NB4 (cell line): Measurements from ENCODE around the gene PDE9A.

Experiments used
- DNase-seq: peaks from one replicate; pipeline ENCODE4 v3.0.0; 2010; ENCODE audit warnings: low read depth
- H3K4me3 ChIP-seq: one replicate; pipeline ENCODE4 v1.5.1; 2011; ENCODE audit warnings: mild to moderate bottlenecking, low read depth, low read length, moderate library complexity
- MYC ChIP-seq: IDR thresholded peaks from 2 replicates; pipeline ENCODE4 v1.6.1; 2011; ENCODE audit warnings: low read depth, low read length
- POLR2A ChIP-seq: IDR thresholded peaks from 2 replicates; pipeline ENCODE4 v1.6.1; 2011; ENCODE audit warnings: mild to moderate bottlenecking; ENCODE audit not compliant: insufficient read length; ENCODE audit errors: extremely low read depth
- TF ChIP-seq, protein P1 (sequence below): IDR thresholded peaks from 2 replicates; pipeline ENCODE4 v1.6.1; 2011; ENCODE audit warnings: low read depth, low read length
- TF ChIP-seq, protein P2 (sequence below): IDR thresholded peaks from one replicate; pipeline ENCODE4 v1.5.1; 2012; ENCODE audit warnings: low read depth, low read length

Gene PDE9A

DNA sequence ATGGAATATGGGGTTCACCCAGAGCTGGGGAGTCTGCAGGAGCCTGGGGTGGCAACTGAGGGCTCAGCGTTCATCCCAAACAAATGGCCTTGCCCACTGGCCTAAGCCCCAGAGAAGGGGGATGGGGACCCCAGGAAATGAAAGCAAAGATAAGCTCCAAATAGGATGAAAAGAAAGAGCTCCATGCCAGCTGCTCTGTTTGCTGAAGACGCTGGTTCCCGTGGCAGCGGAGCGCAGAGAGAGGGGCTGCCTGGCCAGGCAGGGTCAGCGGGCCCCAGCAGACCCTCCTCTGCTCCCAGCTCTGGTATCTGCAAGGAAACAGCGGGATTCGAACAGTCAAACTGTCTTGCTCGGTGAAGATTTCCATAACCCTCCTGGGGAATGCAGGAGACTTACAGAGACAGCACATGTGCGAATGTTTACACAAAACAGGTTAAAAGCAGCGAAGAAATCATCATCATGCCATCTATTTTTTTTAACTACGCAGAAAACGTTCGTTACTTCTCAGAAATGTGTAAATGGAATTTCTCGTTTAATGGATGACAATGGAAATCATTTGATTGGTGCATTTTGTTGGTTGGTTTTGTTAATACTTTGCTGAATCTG, 94.4 kb downstream of the PDE9A start:
- DNase-seq = no peak
- no peak overlapping the region for H3K4me3 ChIP-seq
- TF ChIP-seq, protein P1, sequence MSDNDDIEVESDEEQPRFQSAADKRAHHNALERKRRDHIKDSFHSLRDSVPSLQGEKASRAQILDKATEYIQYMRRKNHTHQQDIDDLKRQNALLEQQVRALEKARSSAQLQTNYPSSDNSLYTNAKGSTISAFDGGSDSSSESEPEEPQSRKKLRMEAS = no peak
- TF ChIP-seq POLR2A = no peak
- TF ChIP-seq, protein P2, sequence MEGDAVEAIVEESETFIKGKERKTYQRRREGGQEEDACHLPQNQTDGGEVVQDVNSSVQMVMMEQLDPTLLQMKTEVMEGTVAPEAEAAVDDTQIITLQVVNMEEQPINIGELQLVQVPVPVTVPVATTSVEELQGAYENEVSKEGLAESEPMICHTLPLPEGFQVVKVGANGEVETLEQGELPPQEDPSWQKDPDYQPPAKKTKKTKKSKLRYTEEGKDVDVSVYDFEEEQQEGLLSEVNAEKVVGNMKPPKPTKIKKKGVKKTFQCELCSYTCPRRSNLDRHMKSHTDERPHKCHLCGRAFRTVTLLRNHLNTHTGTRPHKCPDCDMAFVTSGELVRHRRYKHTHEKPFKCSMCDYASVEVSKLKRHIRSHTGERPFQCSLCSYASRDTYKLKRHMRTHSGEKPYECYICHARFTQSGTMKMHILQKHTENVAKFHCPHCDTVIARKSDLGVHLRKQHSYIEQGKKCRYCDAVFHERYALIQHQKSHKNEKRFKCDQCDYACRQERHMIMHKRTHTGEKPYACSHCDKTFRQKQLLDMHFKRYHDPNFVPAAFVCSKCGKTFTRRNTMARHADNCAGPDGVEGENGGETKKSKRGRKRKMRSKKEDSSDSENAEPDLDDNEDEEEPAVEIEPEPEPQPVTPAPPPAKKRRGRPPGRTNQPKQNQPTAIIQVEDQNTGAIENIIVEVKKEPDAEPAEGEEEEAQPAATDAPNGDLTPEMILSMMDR = no peak
- TF ChIP-seq MYC = no peak

DNA sequence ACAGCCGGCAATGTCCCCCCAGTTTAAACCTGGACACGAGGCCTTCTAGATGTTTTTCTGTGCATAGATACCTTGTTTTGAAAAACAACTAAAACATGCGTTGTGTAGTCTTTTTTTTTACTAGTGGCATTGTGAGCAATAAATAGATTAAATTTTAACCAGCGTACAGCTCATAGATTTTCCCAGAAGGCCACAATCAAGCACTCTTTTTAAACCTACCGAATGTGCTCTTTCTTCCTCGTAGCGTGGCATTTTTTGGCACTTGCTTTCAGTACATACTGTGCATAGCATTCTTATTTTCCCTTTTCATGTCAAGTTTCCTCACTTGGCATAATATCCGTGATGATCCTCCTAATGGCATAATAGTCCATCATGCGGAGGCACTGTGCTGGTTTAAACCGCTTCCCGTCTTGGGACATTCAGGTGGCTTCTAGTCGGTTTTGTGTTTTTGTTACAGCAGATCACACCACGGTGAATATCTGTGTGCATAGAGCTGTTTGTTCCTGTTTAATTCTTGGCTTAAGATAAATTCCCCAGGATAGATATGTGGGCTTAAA, 95.3 kb downstream of the PDE9A start:
- no peak for TF ChIP-seq MYC
- TF ChIP-seq POLR2A = no peak
- TF ChIP-seq, protein P1 = no peak
- TF ChIP-seq, protein P2 = no peak
- no peak for DNase-seq
- no peak overlapping the region for H3K4me3 ChIP-seq

DNA sequence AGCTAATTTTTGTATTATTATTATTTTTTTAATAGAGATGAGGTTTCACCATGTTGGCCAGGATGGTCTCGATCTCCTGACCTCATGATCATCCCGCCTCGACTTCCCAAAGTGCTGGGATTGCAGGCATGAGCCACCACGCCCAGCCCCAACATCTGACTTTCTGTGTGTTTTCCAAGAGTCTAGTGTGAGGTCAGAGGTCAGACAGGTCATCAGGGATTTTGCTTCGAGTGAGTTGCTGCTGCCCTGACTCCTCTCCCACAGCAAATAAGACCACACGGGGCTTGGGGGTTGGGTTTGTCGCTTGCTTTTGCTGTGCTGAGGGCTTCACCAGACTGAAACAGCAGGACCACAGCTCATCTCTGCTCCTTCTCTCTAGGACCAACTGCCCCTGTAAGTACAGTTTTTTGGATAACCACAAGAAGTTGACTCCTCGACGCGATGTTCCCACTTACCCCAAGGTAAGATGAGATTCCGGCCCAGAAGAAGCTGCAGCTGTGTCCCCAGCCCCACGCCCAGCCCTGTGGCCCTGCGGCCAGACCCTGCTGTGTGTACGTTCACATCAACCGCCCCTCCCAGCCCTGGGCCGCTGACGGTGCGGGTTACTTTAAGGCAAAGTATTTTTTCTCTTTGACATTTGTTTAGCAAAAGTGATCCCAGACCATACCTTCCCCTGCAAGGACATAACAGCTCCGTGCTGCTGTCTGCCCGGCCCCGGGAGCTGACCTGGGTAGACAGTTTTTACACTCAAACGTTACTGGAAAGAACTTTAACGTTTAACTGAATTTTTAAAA, 97.5 kb downstream of the PDE9A start:
- no peak for DNase-seq
- no peak overlapping the region for H3K4me3 ChIP-seq
- no peak for TF ChIP-seq MYC
- TF ChIP-seq POLR2A = no peak
- TF ChIP-seq, protein P1 = no peak
- TF ChIP-seq, protein P2 = no peak

DNA sequence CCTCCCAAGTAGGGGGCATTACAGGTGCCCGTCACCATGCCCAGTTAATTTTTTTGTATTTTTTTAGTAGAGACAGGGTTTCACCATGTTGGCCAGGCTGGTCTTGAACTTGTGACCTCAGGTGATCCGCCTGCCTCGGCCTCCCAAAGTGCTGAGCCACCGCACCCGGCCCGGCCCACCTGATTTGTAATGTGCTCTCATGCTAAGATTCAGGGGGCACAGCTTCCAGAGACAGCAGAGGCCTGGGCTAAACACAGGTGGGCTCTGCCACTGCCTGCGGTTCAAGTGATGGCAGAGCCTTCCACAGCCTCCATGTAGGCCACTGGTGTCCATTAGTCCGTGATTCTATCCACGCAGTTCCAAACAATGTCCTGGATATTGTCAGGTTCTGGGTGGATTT, 98.4 kb downstream of the PDE9A start:
- no peak overlapping the region for H3K4me3 ChIP-seq
- no peak for DNase-seq
- TF ChIP-seq MYC = no peak
- TF ChIP-seq, protein P1 = no peak
- TF ChIP-seq POLR2A = no peak
- TF ChIP-seq, protein P2 = no peak

DNA sequence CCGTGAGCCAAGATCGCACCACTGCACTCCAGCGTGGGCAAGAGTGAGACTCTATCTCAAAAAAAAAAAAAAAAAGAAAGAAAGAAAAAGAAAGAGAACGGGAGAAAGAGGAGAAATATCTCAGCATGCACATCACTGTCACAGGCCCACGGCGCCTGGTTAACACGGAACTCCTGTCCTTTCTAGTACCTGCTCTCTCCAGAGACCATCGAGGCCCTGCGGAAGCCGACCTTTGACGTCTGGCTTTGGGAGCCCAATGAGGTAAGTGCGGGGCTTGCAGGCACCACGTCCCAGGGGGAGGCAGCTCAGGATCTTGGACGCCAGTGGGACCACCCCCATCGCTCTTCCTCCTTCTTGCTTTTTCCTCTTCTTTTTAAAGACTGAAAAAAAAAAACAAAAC, 100.4 kb downstream of the PDE9A start:
- no peak overlapping the region for H3K4me3 ChIP-seq
- no peak for DNase-seq
- TF ChIP-seq, protein P2 = no peak
- no peak for TF ChIP-seq POLR2A
- TF ChIP-seq, protein P1 = no peak
- TF ChIP-seq MYC = no peak
